IPS DF 6.9 (cell line): ENCODE data around the gene OSCP1.

Experiments used
- DNase-seq: peaks from one replicate; pipeline ENCODE4 v3.0.0-alpha.2; 2013; ENCODE audit warnings: low read depth, low spot score
- H3K27ac ChIP-seq: one replicate; pipeline ENCODE4 v1.5.1; 2013; ENCODE audit warnings: low read length, control low read depth
- H3K27me3 ChIP-seq: 2 replicates; pipeline ENCODE4 v1.6.1; 2013; ENCODE audit warnings: mild to moderate bottlenecking, low read length; ENCODE audit not compliant: control insufficient read depth, insufficient read depth
- H3K36me3 ChIP-seq: 2 replicates; pipeline ENCODE4 v1.6.1; 2013; ENCODE audit warnings: low read length; ENCODE audit not compliant: control insufficient read depth, insufficient read depth
- H3K4me1 ChIP-seq: 2 replicates; pipeline ENCODE4 v1.6.1; 2013; ENCODE audit warnings: low read length; ENCODE audit not compliant: control insufficient read depth, insufficient read depth
- H3K4me3 ChIP-seq: 2 replicates; pipeline ENCODE4 v1.5.1; 2013; ENCODE audit warnings: mild to moderate bottlenecking, low read length
- H3K9me3 ChIP-seq: 2 replicates; pipeline ENCODE4 v1.6.1; 2013; ENCODE audit warnings: low read length, inconsistent platforms; ENCODE audit not compliant: control insufficient read depth, insufficient read depth
- WGBS: extraction: QIAGEN DNeasy Blood & Tissue Kit; methylation state at CpG from one replicate; pipeline ENCODE4 v1.1.7; 2013; ENCODE audit warnings: mixed read lengths, missing lambda C conversion rate; ENCODE audit not compliant: insufficient read length, insufficient coverage; 5-methylcytosine and 5-hydroxymethylcytosine counted together

The OSCP1 gene

DNA sequence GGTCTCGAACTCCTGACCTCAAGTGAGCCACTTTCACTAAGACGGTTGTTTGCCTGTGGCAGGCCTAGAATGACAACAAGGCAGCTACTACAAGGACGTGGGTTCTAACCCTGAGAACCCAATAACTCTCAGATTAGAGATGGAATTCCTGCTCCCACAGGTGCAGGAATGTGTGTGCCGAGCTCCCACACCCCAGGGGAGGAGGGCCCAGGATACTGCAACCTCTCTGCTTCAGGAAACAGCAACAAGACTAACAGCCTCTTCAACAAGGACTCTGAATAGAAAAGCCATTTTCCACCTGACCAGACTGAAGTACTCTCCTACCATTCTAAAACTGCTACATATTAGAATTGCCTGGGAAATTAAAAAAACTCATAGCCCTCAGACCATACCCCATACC is 57.4 kb downstream of the OSCP1 start:
- no peak overlapping the region for H3K27ac ChIP-seq

DNA sequence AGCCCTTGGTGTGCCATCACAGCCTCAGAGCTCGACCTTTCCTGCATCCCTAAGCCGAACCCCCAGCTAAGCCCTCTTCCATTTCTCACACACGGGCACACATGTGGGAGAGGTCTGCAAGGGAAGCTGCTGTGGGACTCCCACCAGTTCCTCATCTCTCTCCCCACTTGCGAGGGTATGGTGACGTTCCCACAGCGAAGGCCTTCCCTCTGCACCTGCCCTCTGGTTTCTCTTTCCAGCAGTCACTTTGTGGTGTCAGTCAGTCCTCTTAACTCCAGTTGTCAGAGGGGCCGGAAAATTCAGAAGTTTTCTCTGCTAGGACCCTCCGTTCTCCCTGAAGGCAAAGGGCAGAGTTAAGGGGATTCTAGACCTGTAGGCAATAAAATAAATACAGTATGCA is 59.0 kb downstream of the OSCP1 start:
- H3K36me3 ChIP-seq: peaks cover 9% of the 10 kb centered on the region
- no peak overlapping the region for H3K4me3 ChIP-seq
- H3K9me3 ChIP-seq: no peaks in the 10 kb centered on the region
- no peak overlapping the region for H3K27ac ChIP-seq
- H3K4me1 ChIP-seq: peaks cover 4% of the 10 kb centered on the region
- WGBS: no CpG with 5 or more reads among the region's 8 CpGs
- no peaks in the 10 kb centered on the region for H3K27me3 ChIP-seq
- no peak for DNase-seq

More for the DNA sequence above, 57.4 kb downstream of the OSCP1 start:
- no peak for DNase-seq
- WGBS: no CpG with 5 or more reads among the region's 4 CpGs
- no peaks in the 10 kb centered on the region for H3K9me3 ChIP-seq
- peaks cover 9% of the 10 kb centered on the region for H3K36me3 ChIP-seq
- no peaks in the 10 kb centered on the region for H3K4me1 ChIP-seq
- H3K27me3 ChIP-seq: no peaks in the 10 kb centered on the region
- H3K4me3 ChIP-seq: no peak overlapping the region

DNA sequence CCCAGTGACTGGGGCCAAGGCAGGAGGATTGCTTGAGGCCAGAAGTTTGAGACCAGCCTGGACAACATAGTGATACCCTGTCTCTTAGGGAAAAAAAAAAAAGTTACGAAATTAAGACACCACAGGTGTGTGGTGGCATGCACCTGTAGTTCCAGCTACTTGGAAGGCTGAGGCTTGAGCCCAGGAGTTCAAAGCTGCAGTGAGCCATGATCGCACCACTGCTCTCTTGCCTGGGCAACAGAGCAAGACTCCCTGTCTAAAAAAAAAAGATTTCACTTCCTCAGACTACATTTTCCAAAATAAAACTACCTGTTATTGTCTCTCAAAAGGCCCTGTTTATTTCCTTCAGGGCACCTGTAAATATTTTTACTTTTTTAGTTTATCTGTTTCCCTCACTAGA is 59.8 kb downstream of the OSCP1 start:
- Histone ChIP-seq H3K4me1 (peaks cover 4% of the 10 kb centered on the region), H3K36me3 (peaks cover 9% of the 10 kb centered on the region), H3K27ac (no peak overlapping the region), H3K27me3 (no peaks in the 10 kb centered on the region), H3K4me3 (no peak overlapping the region), H3K9me3 (no peaks in the 10 kb centered on the region)
- DNase-seq: no peak
- WGBS: no CpG with 5 or more reads among the region's 2 CpGs

DNA sequence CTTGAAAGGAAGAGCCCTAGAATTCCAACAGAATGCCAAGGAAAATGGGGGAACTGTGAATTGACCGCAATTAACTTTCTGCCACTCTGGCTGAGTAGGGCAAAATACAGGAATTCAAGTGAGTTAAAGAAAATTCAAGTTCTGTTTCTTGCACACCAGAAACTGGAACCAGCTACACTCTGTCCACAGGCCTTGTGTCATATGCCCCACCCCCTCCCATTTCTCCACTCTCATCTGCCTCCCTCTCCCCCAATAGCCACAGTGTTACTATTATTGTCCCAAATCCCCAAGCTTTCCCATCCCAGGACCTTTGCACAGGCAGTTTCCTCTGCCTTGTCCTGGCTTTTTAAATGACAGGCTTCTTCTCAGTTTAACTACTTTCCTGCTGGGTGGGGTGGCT is 60.3 kb downstream of the OSCP1 start:
- Histone ChIP-seq H3K4me3 (no peak overlapping the region), H3K27me3 (no peaks in the 10 kb centered on the region), H3K9me3 (no peaks in the 10 kb centered on the region), H3K36me3 (peaks cover 9% of the 10 kb centered on the region), H3K4me1 (peaks cover 4% of the 10 kb centered on the region), H3K27ac (no peak overlapping the region)
- DNase-seq: no peak
- no CpG with 5 or more reads among the region's 1 CpG for WGBS

DNA sequence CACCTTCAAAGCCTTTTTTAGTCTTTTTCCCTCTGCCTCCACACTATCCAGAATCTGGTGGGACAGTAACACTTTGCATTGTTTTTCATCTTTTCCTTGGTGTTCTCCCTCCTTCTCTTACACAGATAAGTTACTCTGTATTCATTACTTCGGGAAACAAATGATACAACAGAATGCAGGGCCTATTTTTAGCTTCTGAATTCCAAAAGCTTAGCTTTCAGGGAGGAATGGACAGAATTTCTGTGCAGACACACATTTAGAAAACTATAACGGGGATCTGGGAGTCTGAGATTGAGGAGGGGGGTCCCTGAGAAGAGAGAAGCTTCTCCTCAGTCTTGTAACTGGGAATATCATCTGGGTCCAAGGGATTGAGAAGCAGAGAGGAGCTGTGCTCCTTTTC is 61.0 kb downstream of the OSCP1 start:
- Histone ChIP-seq H3K36me3 (peaks cover 9% of the 10 kb centered on the region), H3K4me1 (peaks cover 4% of the 10 kb centered on the region), H3K27me3 (no peaks in the 10 kb centered on the region), H3K9me3 (no peaks in the 10 kb centered on the region), H3K4me3 (no peak overlapping the region), H3K27ac (no peak overlapping the region)
- DNase-seq: no peak
- no CpG with 5 or more reads among the region's 2 CpGs for WGBS

DNA sequence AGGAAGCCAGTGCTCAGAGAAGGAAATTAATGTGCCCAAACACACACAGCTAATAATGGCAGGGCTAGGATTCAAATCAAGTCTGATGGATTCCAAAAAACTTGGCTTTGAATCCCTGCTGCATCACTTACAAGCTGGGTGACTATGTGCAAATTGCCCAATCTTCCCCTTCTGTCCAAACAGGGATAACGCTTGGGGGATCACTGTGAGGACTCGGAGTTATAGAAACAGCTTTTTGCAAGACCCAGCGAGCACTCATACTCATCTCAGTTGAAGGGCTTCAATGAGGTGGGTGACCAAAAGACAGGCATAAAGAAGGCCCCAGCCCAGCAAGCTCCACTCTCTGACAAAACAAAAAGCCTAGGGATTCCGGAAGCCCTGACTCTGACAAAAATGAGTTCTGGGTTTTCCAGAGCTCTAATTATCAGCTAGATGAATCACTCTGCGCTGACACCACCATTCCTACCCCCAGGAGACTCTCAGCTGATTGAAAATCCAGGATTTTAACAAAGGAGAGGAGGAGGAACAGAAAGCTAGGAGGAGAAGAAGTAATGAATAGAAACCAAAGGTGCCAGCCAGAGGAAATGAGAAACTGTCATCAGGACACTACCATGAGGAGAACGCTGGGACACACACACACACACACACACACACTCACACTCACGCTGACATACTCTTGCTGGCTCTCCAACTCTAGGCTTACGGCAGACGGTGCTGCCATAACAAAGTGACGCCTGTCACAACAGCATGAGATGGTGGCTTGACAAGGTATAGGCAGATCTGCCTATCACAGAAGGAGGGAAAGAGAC is 62.9 kb downstream of the OSCP1 start:
- WGBS: no CpG with 5 or more reads among the region's 10 CpGs

DNA sequence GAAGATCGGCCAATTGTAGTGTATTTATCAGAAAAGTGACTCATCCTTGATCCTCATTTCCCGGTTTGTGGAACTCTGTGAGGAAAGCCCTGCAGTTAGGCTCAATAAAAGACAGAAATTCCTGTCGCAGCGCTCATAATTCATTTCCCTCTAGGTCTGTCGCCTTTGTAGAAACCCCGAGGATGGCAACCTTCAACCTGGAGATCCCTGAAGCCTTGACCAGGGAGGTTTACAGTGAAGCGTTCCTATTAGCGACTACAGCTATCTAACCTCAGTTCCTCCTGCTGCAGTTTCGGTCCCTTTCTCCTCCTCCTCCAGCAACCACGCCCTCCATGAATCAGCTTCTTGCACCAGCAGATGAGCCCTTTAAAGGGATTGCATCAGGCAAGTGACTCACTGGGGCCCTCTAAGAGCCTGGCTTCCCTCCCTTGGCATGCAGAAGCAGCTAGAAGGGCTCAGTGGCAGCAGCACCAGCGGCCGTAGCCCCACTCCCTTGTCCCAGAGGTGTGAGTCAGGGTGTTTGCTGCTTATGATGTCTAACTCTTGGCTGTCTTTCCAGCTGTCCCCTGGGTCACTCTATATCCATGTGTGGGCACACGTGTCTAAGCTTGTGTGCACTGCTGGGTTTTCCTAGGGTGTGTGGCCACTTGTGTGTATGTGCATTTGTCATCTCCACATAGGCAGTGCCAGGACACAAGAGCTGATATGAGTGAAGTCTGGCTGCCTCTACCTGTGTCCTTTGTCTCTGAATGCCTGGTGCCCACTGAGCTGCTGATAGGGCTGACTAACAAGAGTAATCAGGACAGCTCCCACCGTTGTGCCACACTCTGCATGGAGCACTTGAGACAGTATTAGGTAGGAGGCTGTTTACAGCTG is 63.7 kb downstream of the OSCP1 start:
- Histone ChIP-seq H3K4me3 (peak overlapping the region; percentile 51; the same call in 1 of the 2 replicates), H3K4me1 (peaks cover 4% of the 10 kb centered on the region), H3K27ac (peak overlapping the region; percentile 12), H3K9me3 (no peaks in the 10 kb centered on the region), H3K36me3 (no peaks in the 10 kb centered on the region), H3K27me3 (no peaks in the 10 kb centered on the region)
- WGBS: no CpG with 5 or more reads among the region's 14 CpGs
- no peak for DNase-seq

More for the DNA sequence above, 62.9 kb downstream of the OSCP1 start:
- H3K36me3 ChIP-seq: no peaks in the 10 kb centered on the region; the same call in 1 of the 2 replicates
- H3K9me3 ChIP-seq: no peaks in the 10 kb centered on the region
- H3K4me1 ChIP-seq: peaks cover 4% of the 10 kb centered on the region
- DNase-seq: no peak
- H3K4me3 ChIP-seq: no peak overlapping the region; the same call in 1 of the 2 replicates
- no peak overlapping the region for H3K27ac ChIP-seq
- H3K27me3 ChIP-seq: no peaks in the 10 kb centered on the region

DNA sequence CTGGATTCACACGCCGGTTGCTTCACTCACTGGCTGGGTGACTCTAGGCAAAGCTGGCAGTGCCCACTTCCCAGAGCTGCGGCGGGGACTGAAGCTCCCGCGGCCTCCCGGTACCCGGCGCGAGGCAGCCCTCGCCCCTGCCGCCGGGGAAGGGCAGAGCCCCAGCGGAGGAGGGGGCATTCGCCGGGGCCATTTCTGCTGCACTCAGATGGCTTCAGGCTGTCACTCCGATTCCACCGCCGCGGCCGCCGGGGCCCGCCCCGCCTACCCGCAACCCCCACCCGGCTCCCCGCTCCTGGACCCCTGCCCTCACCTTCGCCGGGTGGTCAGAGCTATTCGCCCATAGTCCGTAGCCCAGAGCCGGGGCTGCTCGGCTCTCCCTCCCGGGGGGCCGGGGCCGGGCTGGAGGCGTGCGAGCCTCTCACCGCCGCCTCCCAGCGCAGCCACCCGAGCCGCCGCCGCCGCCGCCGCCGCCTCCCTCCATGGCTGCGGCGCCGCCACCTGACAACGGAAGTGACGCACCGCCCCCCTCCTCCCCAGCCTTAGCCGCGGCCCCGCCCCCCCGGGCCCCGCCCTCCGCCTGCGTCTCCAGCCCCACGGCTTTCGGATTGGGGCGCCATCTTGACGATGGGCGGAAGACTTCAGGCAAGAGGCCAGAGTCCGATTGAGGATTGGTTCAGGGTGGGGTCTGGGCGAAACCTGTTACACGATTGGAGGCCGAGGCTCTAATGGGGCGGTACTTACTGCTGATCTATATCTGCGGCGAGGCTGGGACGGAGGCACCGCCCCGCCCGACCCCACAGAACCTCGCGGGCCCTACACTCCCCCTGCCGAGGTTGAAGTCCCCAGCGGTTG is 64.6 kb downstream of the OSCP1 start, which contains the start of gene STK40:
TSS of gene STK40 (minus strand) at position 515 of the 855 bp plus-strand sequence. CDS start 24,592 bp downstream, outside the sequence.
- peak; percentile 96 for DNase-seq
- H3K36me3 ChIP-seq: no peaks in the 10 kb centered on the region
- H3K4me1 ChIP-seq: peaks cover 4% of the 10 kb centered on the region
- H3K4me3 ChIP-seq: peak within 1 kb of the TSS; percentile 83
- no peaks in the 10 kb centered on the region for H3K9me3 ChIP-seq
- H3K27me3 ChIP-seq: no peaks in the 10 kb centered on the region
- peak within 1 kb of the TSS; percentile 12 for H3K27ac ChIP-seq
- WGBS: no CpG with 5 or more reads among the region's 82 CpGs

DNA sequence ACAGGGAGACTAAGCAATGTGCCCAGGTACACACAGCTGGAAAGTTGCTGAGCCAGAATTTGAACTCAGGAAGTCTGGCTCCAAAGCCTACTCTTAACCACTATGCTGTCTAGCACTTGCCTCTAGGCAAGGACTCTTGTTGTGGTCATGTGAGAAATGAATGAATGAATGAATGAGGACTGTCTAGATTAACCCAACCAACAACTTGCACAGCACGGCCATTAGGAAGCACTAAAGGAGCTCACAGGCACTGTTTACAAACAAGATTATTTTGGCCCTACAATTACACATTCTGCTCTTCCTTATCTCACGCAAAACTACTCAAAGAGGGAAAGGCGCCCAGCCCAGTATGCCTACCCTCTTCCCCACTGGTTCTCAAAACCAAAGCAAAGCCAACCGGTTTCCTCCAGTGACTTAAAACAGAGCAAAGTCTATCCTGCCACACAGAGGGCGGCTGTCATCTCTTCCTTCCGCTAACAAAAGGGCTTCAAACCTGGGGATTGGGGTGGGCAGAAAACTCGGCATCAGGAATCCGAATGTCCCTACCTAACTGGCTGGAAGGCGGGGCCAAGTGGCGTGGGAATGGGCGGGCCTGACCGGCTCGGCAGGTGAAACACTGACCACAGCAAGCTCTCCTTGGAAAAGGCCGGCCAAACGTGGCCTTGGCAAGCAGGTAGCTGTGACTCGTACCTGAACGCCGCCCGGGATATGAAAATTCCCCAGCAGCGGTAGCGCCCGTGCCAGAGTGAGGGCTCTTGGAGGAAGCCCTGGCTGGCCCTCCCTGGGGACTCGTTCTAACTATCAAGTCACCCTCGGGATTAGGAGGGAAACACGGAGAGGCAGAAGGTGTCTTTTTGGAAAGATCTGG is 65.5 kb downstream of the OSCP1 start:
- WGBS: no CpG with 5 or more reads among the region's 25 CpGs
- Histone ChIP-seq H3K4me1 (peaks cover 4% of the 10 kb centered on the region), H3K4me3 (peak overlapping the region; percentile 83), H3K36me3 (no peaks in the 10 kb centered on the region), H3K27me3 (no peaks in the 10 kb centered on the region), H3K27ac (no peak overlapping the region), H3K9me3 (no peaks in the 10 kb centered on the region)
- DNase-seq: no peak
